Astrocyte of the cerebellum (primary cell): Measurements from ENCODE around the gene STAB2.

Source experiments
- DNase-seq: peaks from one replicate; pipeline ENCODE4 v3.0.0-alpha.2; 2011; ENCODE audit warnings: low read depth
- H3K4me3 ChIP-seq: 2 replicates; pipeline ENCODE4 v1.5.1; 2011; ENCODE audit warnings: mild to moderate bottlenecking, low read depth, low read length, moderate library complexity
- in situ Hi-C: cut with HindIII; loops from 2 replicates; pipeline ENCODE4 v1.10.0; 2017; ENCODE audit warnings: low sequenced_read_pairs
- TF ChIP-seq, protein P1 (sequence below): IDR thresholded peaks from 2 replicates; pipeline ENCODE4 v1.5.1; 2012; ENCODE audit warnings: low read length, low read depth, moderate library complexity, mild to moderate bottlenecking; ENCODE audit errors: missing control alignments

Gene STAB2

GRCh38 chr12:103560604-103561101, 26.4 kb upstream of the STAB2 start:
- H3K4me3 ChIP-seq: no peak overlapping the region
- in situ Hi-C loops: loop anchor here (25.0 kb wide), 1 partner anchor 302 kb away; no protein-coding TSS in a partner anchor
- TF ChIP-seq, protein P1, sequence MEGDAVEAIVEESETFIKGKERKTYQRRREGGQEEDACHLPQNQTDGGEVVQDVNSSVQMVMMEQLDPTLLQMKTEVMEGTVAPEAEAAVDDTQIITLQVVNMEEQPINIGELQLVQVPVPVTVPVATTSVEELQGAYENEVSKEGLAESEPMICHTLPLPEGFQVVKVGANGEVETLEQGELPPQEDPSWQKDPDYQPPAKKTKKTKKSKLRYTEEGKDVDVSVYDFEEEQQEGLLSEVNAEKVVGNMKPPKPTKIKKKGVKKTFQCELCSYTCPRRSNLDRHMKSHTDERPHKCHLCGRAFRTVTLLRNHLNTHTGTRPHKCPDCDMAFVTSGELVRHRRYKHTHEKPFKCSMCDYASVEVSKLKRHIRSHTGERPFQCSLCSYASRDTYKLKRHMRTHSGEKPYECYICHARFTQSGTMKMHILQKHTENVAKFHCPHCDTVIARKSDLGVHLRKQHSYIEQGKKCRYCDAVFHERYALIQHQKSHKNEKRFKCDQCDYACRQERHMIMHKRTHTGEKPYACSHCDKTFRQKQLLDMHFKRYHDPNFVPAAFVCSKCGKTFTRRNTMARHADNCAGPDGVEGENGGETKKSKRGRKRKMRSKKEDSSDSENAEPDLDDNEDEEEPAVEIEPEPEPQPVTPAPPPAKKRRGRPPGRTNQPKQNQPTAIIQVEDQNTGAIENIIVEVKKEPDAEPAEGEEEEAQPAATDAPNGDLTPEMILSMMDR: no peak
- DNase-seq: peak; percentile 75

- in situ Hi-C loops: loop anchor here (25.0 kb wide), 1 partner anchor 301 kb away; no protein-coding TSS in a partner anchor
- TF ChIP-seq, protein P1: no peak
- no peak overlapping the region for H3K4me3 ChIP-seq
- DNase-seq: no peak
Observed at GRCh38 chr12:103561174-103561573, 25.9 kb upstream of the STAB2 start.

GRCh38 chr12:103566398-103566797, 20.7 kb upstream of the STAB2 start:
- in situ Hi-C loops: loop anchor here (25.0 kb wide), 1 partner anchor 296 kb away; no protein-coding TSS in a partner anchor
- TF ChIP-seq, protein P1: no peak
- no peak for DNase-seq
- no peak overlapping the region for H3K4me3 ChIP-seq

GRCh38 chr12:103569278-103569677, 17.8 kb upstream of the STAB2 start:
- no peak for DNase-seq
- in situ Hi-C loops: loop anchor here (25.0 kb wide), 1 partner anchor 293 kb away; no protein-coding TSS in a partner anchor
- TF ChIP-seq, protein P1: no peak
- H3K4me3 ChIP-seq: no peak overlapping the region

DNA sequence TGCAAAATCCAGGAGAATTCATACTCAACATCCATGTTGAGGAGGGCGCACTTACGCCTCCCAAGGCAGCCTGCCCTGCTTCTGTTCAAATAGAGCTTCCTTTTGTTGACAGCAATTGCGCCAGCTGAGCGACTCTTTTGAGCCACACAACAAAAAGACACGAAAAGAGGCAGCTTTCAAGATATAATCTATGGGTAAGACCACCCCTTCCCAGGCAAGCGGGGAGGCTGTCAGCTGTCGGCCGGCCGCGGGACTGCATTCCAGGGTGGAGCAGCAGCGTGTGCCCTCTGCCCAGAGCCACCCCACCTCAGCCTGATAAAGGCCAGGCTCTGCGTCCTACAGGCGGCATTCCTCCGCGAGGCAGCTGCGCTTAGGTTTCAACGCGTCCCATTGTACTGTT, 15.8 kb upstream of the STAB2 start:
- TF ChIP-seq, protein P1: no peak
- no peak overlapping the region for H3K4me3 ChIP-seq
- in situ Hi-C loops: loop anchor here (25.0 kb wide), 1 partner anchor 291 kb away; no protein-coding TSS in a partner anchor
- DNase-seq: no peak

GRCh38 chr12:103572312-103573045, 14.6 kb upstream of the STAB2 start:
- TF ChIP-seq, protein P1: no peak
- in situ Hi-C loops: loop anchor here (25.0 kb wide), 1 partner anchor 290 kb away; no protein-coding TSS in a partner anchor
- no peak for DNase-seq
- H3K4me3 ChIP-seq: no peak overlapping the region
